PC-9 (cell line): Measurements from ENCODE around the gene ADARB2. TPM values are rescaled to one million over a fixed set of nuclear protein-coding genes. Genes with fewer than 3 reads are reported as not detected.

Experiments
- BruUV-seq: library from RNA; stranded (reverse); fragments of 400-500 nt; replicated peaks from 2 replicates; lab custom pipeline; 2021; lab: Mats Ljungman, UMichigan
- CTCF ChIA-PET: fragments of 300-600 bp; sonication (Branson Sonifier 250); formaldehyde crosslinking; loops from one replicate; lab custom pipeline; 2022; ENCODE audit warnings: antibody characterized with exemption; lab: Charles Lee
- POLR2A ChIA-PET: fragments of 300-600 bp; sonication (Branson Sonifier 250); formaldehyde crosslinking; loops from one replicate; lab custom pipeline; 2022; ENCODE audit warnings: antibody characterized with exemption; ENCODE audit not compliant: unreplicated experiment; lab: Charles Lee
- DNase-seq, 2 experiments: peaks; one replicate each; pipeline versions ENCODE4 v3.0.0 to v3.0.0-alpha.2; 2015 to 2022; ENCODE audit warnings: mixed read lengths in 1 of 2
- H2AFZ ChIP-seq: fragments of 200-600 bp; sonication (generic); 2 replicates; pipeline ENCODE4 v1.8.1; 2017; ENCODE audit warnings: antibody characterized with exemption
- H3F3A ChIP-seq: fragments of 200-600 bp; sonication (generic); 2 replicates; pipeline ENCODE4 v1.8.1; 2017; ENCODE audit warnings: antibody characterized with exemption, mild to moderate bottlenecking, low read depth; ENCODE audit not compliant: insufficient read depth
- H3K27ac ChIP-seq: fragments of 200-600 bp; sonication (generic); 2 replicates; pipeline ENCODE4 v1.6.1; 2016; ENCODE audit warnings: mixed run types
- H3K27me3 ChIP-seq: fragments of 200-600 bp; sonication (generic); 2 replicates; pipeline ENCODE4 v1.6.1; 2016; ENCODE audit warnings: low read depth, mixed run types; ENCODE audit not compliant: insufficient read depth
- H3K36me3 ChIP-seq: fragments of 200-600 bp; sonication (generic); 2 replicates; pipeline ENCODE4 v1.6.1; 2016; ENCODE audit warnings: low read depth, mixed run types
- H3K4me1 ChIP-seq: fragments of 200-600 bp; sonication (generic); replicated peaks from 2 replicates; pipeline ENCODE4 v1.6.1; 2016; ENCODE audit warnings: mixed run types; ENCODE audit not compliant: insufficient read depth
- H3K4me2 ChIP-seq: fragments of 200-600 bp; sonication (generic); 2 replicates; pipeline ENCODE4 v1.6.1; 2017; ENCODE audit warnings: mixed run types
- H3K4me3 ChIP-seq: fragments of 200-600 bp; sonication (generic); 2 replicates; pipeline ENCODE4 v1.6.1; 2016; ENCODE audit warnings: mixed run types
- H3K79me2 ChIP-seq: fragments of 200-600 bp; sonication (generic); 2 replicates; pipeline ENCODE4 v1.6.1; 2017; ENCODE audit warnings: low read depth, mixed run types
- H3K9me2 ChIP-seq: fragments of 200-600 bp; sonication (generic); 2 replicates; pipeline ENCODE4 v1.8.1; 2017; ENCODE audit warnings: mild to moderate bottlenecking; ENCODE audit not compliant: insufficient read depth
- H3K9me3 ChIP-seq: fragments of 200-600 bp; sonication (generic); 2 replicates; pipeline ENCODE4 v1.8.1; 2016; ENCODE audit warnings: low read depth; ENCODE audit not compliant: insufficient read depth
- H4K20me1 ChIP-seq: fragments of 200-600 bp; sonication (generic); 2 replicates; pipeline ENCODE4 v1.8.1; 2017; ENCODE audit not compliant: insufficient read depth
- CTCF ChIP-seq: fragments of 200-600 bp; sonication (generic); conservative IDR thresholded peaks from 2 replicates; pipeline ENCODE4 v1.6.1; 2017; ENCODE audit warnings: mixed run types, antibody characterized with exemption, mild to moderate bottlenecking, moderate library complexity
- EZH2 ChIP-seq: fragments of 200-600 bp; sonication (generic); IDR thresholded peaks from 2 replicates; pipeline ENCODE4 v1.8.0; 2017; ENCODE audit warnings: antibody characterized with exemption, low read depth
- intact Hi-C: fragments of 100-400 bp; cut with micrococcal nuclease; formaldehyde crosslinking; loops from one replicate; pipeline ENCODE4 v1.10.0; 2022; ENCODE audit not compliant: unreplicated experiment
- total RNA-seq: library from RNA; stranded (reverse); gene quantifications from 2 replicates; pipeline ENCODE4 v1.2.3, GENCODE V29; 2021

ADARB2 gene
- total RNA-seq, 1 experiment from 2014 or later = not detected

DNA sequence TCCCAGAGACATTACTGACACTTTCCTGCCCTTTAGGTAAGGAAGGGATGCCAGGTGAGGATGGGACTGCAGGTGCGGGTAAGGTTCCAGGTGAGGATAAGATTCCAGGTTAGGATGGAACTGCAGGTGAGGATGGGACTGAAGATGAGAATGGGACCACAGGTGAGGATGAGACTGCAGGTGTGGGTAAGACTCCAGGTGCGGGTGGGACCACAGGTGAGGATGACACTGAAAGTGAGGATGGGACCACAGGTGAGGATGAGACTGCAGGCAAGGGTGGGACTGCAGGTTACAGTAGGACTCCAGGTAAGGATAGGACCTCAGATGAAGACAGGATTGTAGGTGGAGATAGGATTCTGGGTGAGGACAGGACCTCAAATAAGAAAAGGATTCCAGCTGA is 358.9 kb downstream of the ADARB2 start:
- H3K4me2 ChIP-seq = no peak overlapping the region
- no peak overlapping the region for H3K4me3 ChIP-seq
- peaks cover 33% of the 10 kb centered on the region for H3K27me3 ChIP-seq
- H3K27ac ChIP-seq = no peak overlapping the region
- CTCF ChIA-PET = no interaction called here
- no peaks in the 10 kb centered on the region for H3K9me3 ChIP-seq
- intact Hi-C loops = no loop called here
- H3K79me2 ChIP-seq = no peaks in the 10 kb centered on the region
- H3K9me2 ChIP-seq = no peaks in the 10 kb centered on the region
- H2AFZ ChIP-seq = no peak overlapping the region
- POLR2A ChIA-PET = no interaction called here
- DNase-seq = no peak
- H3K36me3 ChIP-seq = no peaks in the 10 kb centered on the region
- H3F3A ChIP-seq = no peaks in the 10 kb centered on the region
- no peaks in the 10 kb centered on the region for H3K4me1 ChIP-seq
- no peaks in the 10 kb centered on the region for H4K20me1 ChIP-seq
- no TSS peak for BruUV-seq
- TF ChIP-seq EZH2 = no peak
- TF ChIP-seq CTCF = no peak

GRCh38 chr10:1377740-1378397 is 359.5 kb downstream of the ADARB2 start:
- Histone ChIP-seq H3K4me3 (no peak overlapping the region), H2AFZ (no peak overlapping the region), H3K36me3 (no peaks in the 10 kb centered on the region), H3K27me3 (peaks cover 27% of the 10 kb centered on the region), H3K27ac (no peak overlapping the region), H3K9me3 (no peaks in the 10 kb centered on the region), H3K9me2 (no peaks in the 10 kb centered on the region), H3K4me2 (no peak overlapping the region), H3K79me2 (no peaks in the 10 kb centered on the region), H3K4me1 (no peaks in the 10 kb centered on the region), H3F3A (no peaks in the 10 kb centered on the region), H4K20me1 (no peaks in the 10 kb centered on the region)
- intact Hi-C loops = no loop called here
- TF ChIP-seq EZH2 (no peak), CTCF (no peak)
- CTCF ChIA-PET = no interaction called here
- POLR2A ChIA-PET = no interaction called here
- DNase-seq = no peak
- BruUV-seq = no TSS peak

GRCh38 chr10:1377231-1377630 is 360.1 kb downstream of the ADARB2 start:
- Histone ChIP-seq H3K9me3 (no peaks in the 10 kb centered on the region), H3K4me2 (no peak overlapping the region), H3K27ac (no peak overlapping the region), H3K27me3 (peaks cover 24% of the 10 kb centered on the region), H3K9me2 (no peaks in the 10 kb centered on the region), H3K4me1 (no peaks in the 10 kb centered on the region), H3K36me3 (no peaks in the 10 kb centered on the region), H4K20me1 (no peaks in the 10 kb centered on the region), H2AFZ (no peak overlapping the region), H3K4me3 (no peak overlapping the region), H3K79me2 (no peaks in the 10 kb centered on the region), H3F3A (no peaks in the 10 kb centered on the region)
- POLR2A ChIA-PET = no interaction called here
- CTCF ChIA-PET = no interaction called here
- TF ChIP-seq EZH2 = no peak
- TF ChIP-seq CTCF = no peak
- no peak for DNase-seq
- BruUV-seq = no TSS peak
- intact Hi-C loops = no loop called here
